AG09319 (cell line): Measurements from ENCODE around the gene NOXA1.

ENCODE experiments used
- DNase-seq: peaks from one replicate; pipeline ENCODE4 v3.0.0-alpha.2; 2010; ENCODE audit warnings: low read depth; ENCODE audit errors: extremely low read depth
- TF ChIP-seq, protein P1 (sequence below): IDR thresholded peaks from 2 replicates; pipeline ENCODE4 v1.5.1; 2011; ENCODE audit warnings: low read depth, mild to moderate bottlenecking, inconsistent platforms, low read length, moderate library complexity

The NOXA1 gene

DNA sequence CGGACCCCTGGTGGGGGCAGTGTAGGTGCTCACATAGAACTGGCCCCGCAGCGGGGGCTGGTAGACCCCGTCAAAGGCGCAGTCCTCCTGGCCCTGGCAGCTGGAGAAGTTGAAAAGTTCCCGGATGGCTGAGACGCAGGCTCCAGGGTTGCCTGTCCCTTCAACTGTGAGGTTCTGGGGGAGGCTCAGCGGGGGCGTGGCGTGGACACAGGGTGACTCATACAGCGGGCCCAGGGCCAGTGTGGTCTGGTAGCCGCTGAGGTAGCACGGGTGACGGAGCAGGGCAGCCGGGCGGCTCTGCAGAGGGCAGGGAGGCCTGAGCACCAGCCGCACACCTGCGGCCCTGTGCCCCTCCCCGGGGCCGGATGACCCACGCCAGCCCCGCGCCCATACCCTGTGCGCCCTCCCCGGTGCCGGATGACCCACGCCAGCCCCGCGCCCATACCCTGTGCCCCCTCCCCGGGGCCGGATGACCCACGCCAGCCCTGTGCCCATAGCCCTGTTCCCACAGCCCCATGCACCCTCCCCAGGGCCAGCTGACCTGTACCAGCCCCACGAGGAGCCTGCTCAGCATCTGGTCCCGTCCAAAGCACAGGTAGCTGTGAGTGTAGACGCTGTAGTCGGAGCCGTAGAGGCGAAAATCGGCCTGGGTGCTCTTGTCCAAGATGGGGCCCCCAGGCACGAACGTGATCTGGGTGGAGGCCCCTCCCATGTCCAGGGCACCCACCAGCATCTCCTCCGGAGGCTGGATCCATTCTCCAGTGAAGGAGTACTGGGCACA is 13.0 kb downstream of the NOXA1 start:
- TF ChIP-seq, protein P1, sequence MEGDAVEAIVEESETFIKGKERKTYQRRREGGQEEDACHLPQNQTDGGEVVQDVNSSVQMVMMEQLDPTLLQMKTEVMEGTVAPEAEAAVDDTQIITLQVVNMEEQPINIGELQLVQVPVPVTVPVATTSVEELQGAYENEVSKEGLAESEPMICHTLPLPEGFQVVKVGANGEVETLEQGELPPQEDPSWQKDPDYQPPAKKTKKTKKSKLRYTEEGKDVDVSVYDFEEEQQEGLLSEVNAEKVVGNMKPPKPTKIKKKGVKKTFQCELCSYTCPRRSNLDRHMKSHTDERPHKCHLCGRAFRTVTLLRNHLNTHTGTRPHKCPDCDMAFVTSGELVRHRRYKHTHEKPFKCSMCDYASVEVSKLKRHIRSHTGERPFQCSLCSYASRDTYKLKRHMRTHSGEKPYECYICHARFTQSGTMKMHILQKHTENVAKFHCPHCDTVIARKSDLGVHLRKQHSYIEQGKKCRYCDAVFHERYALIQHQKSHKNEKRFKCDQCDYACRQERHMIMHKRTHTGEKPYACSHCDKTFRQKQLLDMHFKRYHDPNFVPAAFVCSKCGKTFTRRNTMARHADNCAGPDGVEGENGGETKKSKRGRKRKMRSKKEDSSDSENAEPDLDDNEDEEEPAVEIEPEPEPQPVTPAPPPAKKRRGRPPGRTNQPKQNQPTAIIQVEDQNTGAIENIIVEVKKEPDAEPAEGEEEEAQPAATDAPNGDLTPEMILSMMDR, result no peak
- DNase-seq, result peak; percentile 30

DNA sequence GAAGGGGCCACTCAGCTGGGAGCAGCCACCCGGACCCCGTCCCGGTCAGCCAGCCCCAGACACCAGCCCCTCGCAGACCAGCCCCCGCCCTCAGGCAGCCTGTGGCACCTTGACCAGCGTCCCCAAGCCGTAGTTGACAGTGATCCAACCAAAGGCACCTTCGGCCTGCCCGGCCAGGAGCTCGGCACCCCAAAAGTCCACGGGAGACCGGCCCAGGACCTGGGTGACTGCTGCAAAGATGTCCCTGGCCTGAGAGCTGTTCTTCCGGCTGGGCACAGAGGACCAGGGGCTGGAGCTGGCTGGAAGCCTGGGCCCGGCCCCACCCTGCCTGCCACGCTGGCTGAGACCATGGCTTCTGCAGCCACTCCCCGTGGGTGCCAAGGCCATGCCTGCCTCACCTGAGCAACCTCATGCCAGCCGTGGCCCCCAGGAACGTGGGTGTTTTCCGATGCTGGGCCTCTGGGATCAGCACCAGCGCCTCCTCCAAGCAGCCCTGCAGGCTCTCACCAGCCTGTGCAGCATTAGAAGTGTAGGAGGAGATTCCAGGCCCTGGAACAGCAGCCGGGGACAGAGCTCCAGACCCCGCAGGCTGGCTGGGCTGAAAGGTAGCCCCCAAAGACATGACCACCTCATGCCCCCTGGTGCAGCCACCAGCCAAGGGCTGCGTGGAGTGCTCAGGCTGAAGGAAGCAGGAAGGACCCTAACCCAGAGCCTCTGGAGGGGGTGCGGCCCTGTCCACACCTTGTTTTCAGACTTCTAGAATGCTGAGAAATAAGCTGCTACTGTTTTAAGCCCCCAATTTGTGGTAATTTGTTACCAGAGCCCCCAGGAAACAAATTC is 13.8 kb downstream of the NOXA1 start:
- TF ChIP-seq, protein P1, result no peak
- DNase-seq, result no peak

DNA sequence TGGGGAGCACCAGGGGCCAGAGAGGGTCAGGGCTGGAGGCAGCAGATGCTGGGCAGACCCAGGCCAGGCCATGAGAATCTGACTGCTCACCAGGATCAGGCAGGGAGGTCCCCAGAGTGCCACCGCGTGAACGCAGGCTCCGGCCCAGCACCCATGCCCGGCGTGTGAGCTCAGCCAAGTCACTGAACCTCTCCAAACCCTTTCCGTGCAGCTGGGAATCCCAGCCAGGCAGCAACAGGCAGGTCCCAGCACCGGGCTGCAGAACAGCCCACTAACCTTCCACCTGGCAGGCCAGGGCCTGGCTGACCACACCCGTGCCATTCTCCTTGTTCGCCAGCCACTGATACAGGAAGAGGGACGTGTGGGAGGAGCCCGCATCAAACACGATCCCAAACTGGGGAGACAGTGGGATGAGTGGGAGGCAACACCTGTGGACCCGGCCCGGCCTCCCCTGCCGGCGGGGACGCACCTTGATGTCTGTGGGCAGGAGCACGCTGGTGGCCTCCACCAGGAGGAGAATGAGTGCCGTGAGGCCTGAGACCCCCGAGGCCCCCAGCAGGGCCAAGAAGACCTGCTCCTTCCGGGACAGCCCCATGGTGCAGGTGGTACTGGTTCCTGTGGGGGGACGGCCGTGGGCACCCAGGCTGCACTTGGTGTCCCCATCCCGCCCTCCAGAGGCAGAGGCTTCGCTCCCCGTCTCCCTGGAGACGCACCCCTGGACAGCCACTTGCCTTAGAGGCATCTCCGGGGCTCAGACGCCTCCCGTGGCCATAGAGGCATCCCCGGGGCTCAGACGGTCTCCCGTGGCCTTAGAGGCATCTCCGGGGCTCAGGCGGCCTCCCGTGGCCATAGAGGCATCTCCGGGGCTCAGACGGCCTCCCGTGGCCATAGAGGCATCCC is 14.7 kb downstream of the NOXA1 start:
- DNase-seq, result no peak
- TF ChIP-seq, protein P1, result no peak

DNA sequence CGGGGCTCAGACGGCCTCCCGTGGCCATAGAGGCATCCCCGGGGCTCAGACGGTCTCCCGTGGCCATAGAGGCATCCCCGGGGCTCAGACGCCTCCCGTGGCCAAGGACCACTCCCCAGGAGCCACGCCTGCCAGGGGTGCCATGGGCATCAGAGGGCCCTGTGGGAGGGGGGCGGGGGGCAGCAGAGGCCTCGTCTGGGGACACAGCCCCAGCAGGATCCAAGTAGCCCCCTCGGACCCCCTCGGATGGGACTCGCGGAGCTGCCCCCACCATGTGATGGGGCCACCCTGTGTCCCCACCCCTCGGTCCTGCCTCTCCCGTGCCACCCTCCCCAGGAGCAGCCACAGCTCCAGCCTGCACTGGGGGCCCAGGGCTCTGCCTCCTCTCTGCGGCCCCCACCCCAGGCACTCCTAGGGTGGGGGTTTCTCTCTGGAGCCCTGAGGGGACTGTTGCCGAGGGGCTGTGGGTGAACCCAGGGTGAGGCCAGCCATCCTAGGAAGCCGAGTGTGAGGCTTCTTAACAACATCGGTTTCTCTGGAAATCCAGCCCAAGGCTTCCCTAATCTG is 15.5 kb downstream of the NOXA1 start:
- TF ChIP-seq, protein P1, result no peak
- no peak for DNase-seq

DNA sequence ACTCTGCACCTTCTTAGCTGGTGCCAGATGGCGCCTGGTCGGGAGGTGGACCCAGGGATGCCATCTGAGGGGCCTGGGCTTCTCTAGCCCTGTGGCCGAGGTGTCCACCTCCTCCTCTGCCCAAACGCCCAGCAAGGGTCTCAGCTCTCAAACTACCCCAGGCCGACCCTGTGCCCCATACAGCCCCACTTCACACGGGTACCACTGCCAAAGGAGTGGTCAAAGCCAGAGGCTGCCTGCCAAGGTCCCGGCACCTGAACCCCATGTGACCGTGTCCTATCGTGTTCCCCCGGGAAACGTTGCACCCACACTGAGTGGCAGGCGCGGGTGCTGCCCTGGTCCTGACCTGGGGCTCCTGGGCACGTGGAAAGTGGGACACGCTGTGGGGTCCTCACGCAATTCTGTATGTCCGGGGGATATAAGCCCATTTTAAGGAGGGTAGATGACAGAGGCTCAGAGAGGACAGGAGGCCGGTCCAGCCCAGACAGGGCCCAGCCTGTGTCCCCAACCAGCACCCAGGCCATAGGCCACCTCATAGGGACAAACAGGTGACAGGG is 16.0 kb downstream of the NOXA1 start:
- TF ChIP-seq, protein P1, result no peak
- no peak for DNase-seq

DNA sequence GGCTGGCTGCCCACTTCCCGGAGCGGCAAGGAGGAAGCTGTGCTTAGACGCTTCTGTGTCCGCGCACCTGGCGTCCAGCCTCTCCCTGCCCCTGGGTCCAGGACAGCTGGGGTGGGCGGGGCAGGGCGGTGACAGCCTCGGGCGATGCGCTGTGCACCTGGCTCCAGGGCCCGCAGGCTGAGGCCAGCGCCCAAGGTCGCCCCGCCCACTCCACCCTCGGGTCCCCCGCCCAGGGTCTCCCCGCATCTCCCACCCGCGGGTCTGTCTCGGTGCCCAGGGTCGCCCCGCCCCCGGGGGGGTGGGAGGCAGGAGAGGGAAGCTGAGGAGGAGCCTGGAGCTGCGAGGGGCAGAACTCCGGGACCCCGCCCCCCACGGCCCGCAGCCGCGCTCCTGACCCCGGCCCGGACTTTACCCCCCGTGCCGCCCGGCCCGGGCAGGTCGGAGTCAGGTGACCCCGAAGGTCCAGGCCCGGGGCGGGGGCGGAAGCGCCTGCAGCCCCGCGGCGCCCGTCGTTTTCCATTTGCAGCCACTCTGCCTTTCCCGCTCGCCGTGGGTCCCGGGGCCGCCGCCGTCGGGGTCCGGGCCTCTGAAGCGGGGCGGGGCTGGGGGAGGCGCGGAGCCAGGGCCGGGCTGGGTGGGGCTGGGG is 18.2 kb downstream of the NOXA1 start, which contains the start of gene ENTPD8:
Gene ENTPD8, minus strand, starts transcription at position 69 of the 646 bp plus-strand sequence. CDS start 3,072 bp downstream, outside the sequence.
- TF ChIP-seq, protein P1, result no peak
- no peak for DNase-seq
